ENCODE results near the gene FRS2.
A peak's percentile ranks its signal among the peaks of the same experiment; 100 is the strongest.

FRS2 gene

GRCh38 chr12:69514111-69514510 is 43.9 kb downstream of the FRS2 start:
- Histone ChIP-seq H3K4me3 (ENCODE audit: low read depth, low read length) (no peak overlapping the region), H3K27me3 (no peaks in the 10 kb centered on the region), H3K36me3 (no peaks in the 10 kb centered on the region), H3K9me3 (no peaks in the 10 kb centered on the region), H3K4me1 (peaks cover 29% of the 10 kb centered on the region)
- peak; percentile 52 for DNase-seq
- TF ChIP-seq CTCF (IDR thresholded peaks at IDR 0.05; ENCODE audit: low read depth, low read length): no peak

GRCh38 chr12:69514845-69515244 is 44.7 kb downstream of the FRS2 start:
- Histone ChIP-seq H3K9me3 (no peaks in the 10 kb centered on the region), H3K27me3 (no peaks in the 10 kb centered on the region), H3K4me1 (peaks cover 28% of the 10 kb centered on the region), H3K36me3 (no peaks in the 10 kb centered on the region), H3K4me3 (ENCODE audit: low read depth, low read length) (no peak overlapping the region)
- TF ChIP-seq CTCF (IDR thresholded peaks at IDR 0.05; ENCODE audit: low read depth, low read length): no peak
- no peak for DNase-seq

- H3K4me1 ChIP-seq: peaks cover 28% of the 10 kb centered on the region
- DNase-seq: no peak
- no peak overlapping the region for H3K4me3 ChIP-seq (ENCODE audit: low read depth, low read length)
- H3K27me3 ChIP-seq: no peaks in the 10 kb centered on the region
- H3K9me3 ChIP-seq: no peaks in the 10 kb centered on the region
- H3K36me3 ChIP-seq: no peaks in the 10 kb centered on the region
- no peak for TF ChIP-seq CTCF (IDR thresholded peaks at IDR 0.05; ENCODE audit: low read depth, low read length)
Observed at GRCh38 chr12:69515394-69515930, 45.3 kb downstream of the FRS2 start.

- Histone ChIP-seq H3K27me3 (no peaks in the 10 kb centered on the region), H3K4me1 (peaks cover 19% of the 10 kb centered on the region), H3K4me3 (ENCODE audit: low read depth, low read length) (no peak overlapping the region), H3K9me3 (no peaks in the 10 kb centered on the region), H3K36me3 (no peaks in the 10 kb centered on the region)
- DNase-seq: no peak
- no peak for TF ChIP-seq CTCF (IDR thresholded peaks at IDR 0.05; ENCODE audit: low read depth, low read length)
Observed at GRCh38 chr12:69516950-69517349, 46.8 kb downstream of the FRS2 start.

GRCh38 chr12:69517406-69517805 is 47.2 kb downstream of the FRS2 start:
- no peaks in the 10 kb centered on the region for H3K9me3 ChIP-seq
- peaks cover 18% of the 10 kb centered on the region for H3K4me1 ChIP-seq
- no peaks in the 10 kb centered on the region for H3K36me3 ChIP-seq
- DNase-seq: no peak
- no peak overlapping the region for H3K4me3 ChIP-seq (ENCODE audit: low read depth, low read length)
- no peaks in the 10 kb centered on the region for H3K27me3 ChIP-seq
- no peak for TF ChIP-seq CTCF (IDR thresholded peaks at IDR 0.05; ENCODE audit: low read depth, low read length)

GRCh38 chr12:69519871-69520270 is 49.7 kb downstream of the FRS2 start:
- no peaks in the 10 kb centered on the region for H3K27me3 ChIP-seq
- no peak for DNase-seq
- no peaks in the 10 kb centered on the region for H3K36me3 ChIP-seq
- H3K4me3 ChIP-seq (ENCODE audit: low read depth, low read length): no peak overlapping the region
- TF ChIP-seq CTCF (IDR thresholded peaks at IDR 0.05; ENCODE audit: low read depth, low read length): no peak
- no peaks in the 10 kb centered on the region for H3K9me3 ChIP-seq
- H3K4me1 ChIP-seq: peaks cover 7% of the 10 kb centered on the region
